Fibroblast of pulmonary artery (primary cell): ENCODE results near the gene NEURL3.

ENCODE experiments used
- DNase-seq: peaks from one replicate; pipeline ENCODE4 v3.0.0-alpha.2; 2010; ENCODE audit warnings: low read depth
- H3K4me3 ChIP-seq: replicated peaks from 2 replicates; pipeline ENCODE4 v1.5.1; 2011; ENCODE audit warnings: low read depth, mild to moderate bottlenecking, control low read depth, low read length, moderate library complexity
- CTCF ChIP-seq: IDR thresholded peaks from 2 replicates; pipeline ENCODE4 v1.5.1; 2011; ENCODE audit warnings: mild to moderate bottlenecking, control low read depth, low read length, inconsistent platforms; ENCODE audit errors: missing control alignments

NEURL3 gene

GRCh38 chr2:96550787-96551604 lies 45.8 kb upstream of the NEURL3 start:
- H3K4me3 ChIP-seq, result no peak overlapping the region
- no peak for DNase-seq
- TF ChIP-seq CTCF, result no peak

DNA sequence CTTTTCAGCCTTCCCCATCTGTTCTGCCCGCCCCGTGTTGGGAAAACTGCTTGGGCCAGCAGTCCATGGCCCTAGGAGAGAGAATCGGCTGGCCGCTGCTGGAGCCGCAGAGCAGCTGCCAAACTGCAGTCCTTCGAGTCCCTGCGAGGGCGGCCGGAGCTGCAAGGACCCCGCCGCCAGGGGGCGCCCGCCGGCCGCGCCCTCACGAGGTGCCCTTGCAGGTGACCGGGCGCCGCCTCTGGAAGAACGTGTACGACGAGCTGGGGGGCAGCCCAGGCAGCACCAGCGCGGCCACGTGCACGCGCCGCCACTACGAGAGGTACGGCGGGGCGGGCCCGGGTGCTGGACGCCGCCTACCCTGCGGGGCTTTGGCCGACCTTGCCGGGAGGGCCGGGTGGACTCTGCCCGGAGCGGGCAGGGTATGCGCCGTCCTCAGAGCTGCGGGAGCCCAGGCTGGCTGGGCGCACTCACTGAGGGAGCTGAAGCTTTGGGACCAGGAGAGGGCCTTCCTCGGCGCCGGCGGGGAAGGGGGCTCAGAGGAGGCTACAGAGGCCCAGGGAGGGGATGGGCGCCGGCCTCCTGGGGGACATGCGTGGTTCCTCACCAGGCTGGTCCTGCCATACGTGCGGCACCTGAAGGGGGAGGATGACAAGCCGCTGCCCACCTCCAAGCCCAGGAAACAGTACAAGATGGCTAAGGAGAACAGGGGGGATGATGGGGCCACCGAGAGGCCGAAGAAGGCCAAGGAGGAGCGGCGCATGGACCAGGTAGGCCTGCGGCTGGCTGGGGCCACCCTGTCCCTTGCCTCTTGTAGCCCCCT lies 45.0 kb upstream of the NEURL3 start:
- TF ChIP-seq CTCF, result peak; percentile 7
- H3K4me3 ChIP-seq, result no peak overlapping the region
- DNase-seq, result no peak

DNA sequence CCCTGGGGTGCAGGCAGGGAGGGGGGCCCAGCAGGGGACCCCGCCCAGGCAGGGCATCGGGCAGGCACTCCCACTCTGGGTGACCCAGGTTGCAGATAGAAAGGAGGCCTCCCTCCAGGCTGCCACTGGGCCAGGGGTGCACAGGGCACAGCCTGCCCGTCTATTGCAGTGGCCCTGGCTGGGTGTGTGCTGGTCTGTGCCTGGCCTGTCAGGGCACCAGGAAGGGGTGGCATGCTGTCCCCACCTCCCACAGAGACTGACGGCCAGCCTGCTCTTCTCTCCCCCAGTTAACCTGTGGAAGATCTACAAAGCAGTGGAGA lies 44.3 kb upstream of the NEURL3 start:
- H3K4me3 ChIP-seq, result no peak overlapping the region
- DNase-seq, result no peak
- no peak for TF ChIP-seq CTCF

- no peak for DNase-seq
- H3K4me3 ChIP-seq, result no peak overlapping the region
- TF ChIP-seq CTCF, result no peak
Measured at GRCh38 chr2:96548558-96549465, 43.7 kb upstream of the NEURL3 start.

GRCh38 chr2:96547731-96548171 lies 42.6 kb upstream of the NEURL3 start:
- no peak for TF ChIP-seq CTCF

DNA sequence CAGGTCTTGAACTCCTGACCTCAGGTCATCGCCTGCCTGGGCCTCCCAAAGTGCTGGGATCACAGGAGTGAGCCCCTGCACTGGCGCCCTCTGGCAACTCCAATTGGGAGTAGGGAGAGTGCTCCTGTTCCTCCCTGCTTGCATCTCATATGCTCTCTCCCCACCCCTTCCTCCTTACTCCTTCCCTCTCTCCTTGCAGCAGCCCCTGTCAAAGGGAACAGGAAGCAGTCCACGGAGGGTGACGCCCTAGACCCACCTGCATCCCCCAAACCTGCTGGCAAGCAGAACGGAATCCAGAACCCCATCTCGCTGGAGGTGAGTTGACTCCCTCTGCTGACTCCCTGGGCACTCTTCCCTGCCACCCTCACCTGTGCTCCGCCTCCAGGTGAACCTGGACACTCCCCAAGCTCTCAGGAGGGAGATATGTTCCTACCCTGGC lies 42.1 kb upstream of the NEURL3 start:
- TF ChIP-seq CTCF, result no peak

More at GRCh38 chr2:96547731-96548171, 42.6 kb upstream of the NEURL3 start:
- H3K4me3 ChIP-seq, result no peak overlapping the region
- DNase-seq, result no peak

More for the DNA sequence above, 42.1 kb upstream of the NEURL3 start:
- H3K4me3 ChIP-seq, result no peak overlapping the region
- no peak for DNase-seq
